ENCODE results near the gene HSPG2. TPM values are rescaled to one million over a fixed set of nuclear protein-coding genes. Genes with fewer than 3 reads are reported as not detected.

Gene HSPG2
- total and polyA plus RNA-seq, 9 of the 15 experiments (the other 6 are each of a cell fraction or from before 2014, with no cell fraction given): 0.14 to 160 (median 15.7) TPM

GRCh38 chr1:21919520-21919919 lies 17.6 kb downstream of the HSPG2 start (continued):
- TF ChIP-seq NR2C1 (IDR thresholded peaks at IDR 0.05): no peak
- TF ChIP-seq NR2C1 (tag; IDR thresholded peaks at IDR 0.05): no peak
- no peak for TF ChIP-seq ZMIZ1 (IDR thresholded peaks at IDR 0.05; ENCODE audit: low read depth in 2 of 2, low read length in 2 of 2)
- TF ChIP-seq SMARCC2 (IDR thresholded peaks at IDR 0.05; ENCODE audit: low read depth): peak; percentile 65; the same call in 1 of the 2 replicates
- TF ChIP-seq GATA2 (CRISPR knock-in tag; IDR thresholded peaks at IDR 0.05): peak; percentile 62
- TF ChIP-seq NR3C1 (CRISPR knock-in tag; IDR thresholded peaks at IDR 0.05): no peak
- TF ChIP-seq BMI1 (IDR thresholded peaks at IDR 0.05; ENCODE audit: low read length): no peak
- TF ChIP-seq ZNF184 (CRISPR knock-in tag; IDR thresholded peaks at IDR 0.05): no peak
- no peak for TF ChIP-seq SMAD3 (CRISPR knock-in tag; conservative IDR thresholded peaks at IDR 0.05)
- TF ChIP-seq KLF16 (IDR thresholded peaks at IDR 0.05): no peak
- no peak for TF ChIP-seq CBX8 (IDR thresholded peaks at IDR 0.05; ENCODE audit: borderline replicate concordance, extremely low read depth, low read depth, low read length, poor library complexity, severe bottlenecking)
- TF ChIP-seq, protein P1, sequence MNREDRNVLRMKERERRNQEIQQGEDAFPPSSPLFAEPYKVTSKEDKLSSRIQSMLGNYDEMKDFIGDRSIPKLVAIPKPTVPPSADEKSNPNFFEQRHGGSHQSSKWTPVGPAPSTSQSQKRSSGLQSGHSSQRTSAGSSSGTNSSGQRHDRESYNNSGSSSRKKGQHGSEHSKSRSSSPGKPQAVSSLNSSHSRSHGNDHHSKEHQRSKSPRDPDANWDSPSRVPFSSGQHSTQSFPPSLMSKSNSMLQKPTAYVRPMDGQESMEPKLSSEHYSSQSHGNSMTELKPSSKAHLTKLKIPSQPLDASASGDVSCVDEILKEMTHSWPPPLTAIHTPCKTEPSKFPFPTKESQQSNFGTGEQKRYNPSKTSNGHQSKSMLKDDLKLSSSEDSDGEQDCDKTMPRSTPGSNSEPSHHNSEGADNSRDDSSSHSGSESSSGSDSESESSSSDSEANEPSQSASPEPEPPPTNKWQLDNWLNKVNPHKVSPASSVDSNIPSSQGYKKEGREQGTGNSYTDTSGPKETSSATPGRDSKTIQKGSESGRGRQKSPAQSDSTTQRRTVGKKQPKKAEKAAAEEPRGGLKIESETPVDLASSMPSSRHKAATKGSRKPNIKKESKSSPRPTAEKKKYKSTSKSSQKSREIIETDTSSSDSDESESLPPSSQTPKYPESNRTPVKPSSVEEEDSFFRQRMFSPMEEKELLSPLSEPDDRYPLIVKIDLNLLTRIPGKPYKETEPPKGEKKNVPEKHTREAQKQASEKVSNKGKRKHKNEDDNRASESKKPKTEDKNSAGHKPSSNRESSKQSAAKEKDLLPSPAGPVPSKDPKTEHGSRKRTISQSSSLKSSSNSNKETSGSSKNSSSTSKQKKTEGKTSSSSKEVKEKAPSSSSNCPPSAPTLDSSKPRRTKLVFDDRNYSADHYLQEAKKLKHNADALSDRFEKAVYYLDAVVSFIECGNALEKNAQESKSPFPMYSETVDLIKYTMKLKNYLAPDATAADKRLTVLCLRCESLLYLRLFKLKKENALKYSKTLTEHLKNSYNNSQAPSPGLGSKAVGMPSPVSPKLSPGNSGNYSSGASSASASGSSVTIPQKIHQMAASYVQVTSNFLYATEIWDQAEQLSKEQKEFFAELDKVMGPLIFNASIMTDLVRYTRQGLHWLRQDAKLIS (CRISPR knock-in tag; IDR thresholded peaks at IDR 0.05): no peak
- TF ChIP-seq EP400 (IDR thresholded peaks at IDR 0.05): no peak
- 0 out of 2 replicates have a peak, but pooled peaks have one; percentile 41 for TF ChIP-seq MAFG (tag; conservative IDR thresholded peaks at IDR 0.05)
- no peak for TF ChIP-seq ZNF12 (CRISPR knock-in tag; IDR thresholded peaks at IDR 0.05)
- no peak for TF ChIP-seq ZNF347 (CRISPR knock-in tag; IDR thresholded peaks at IDR 0.05; ENCODE audit: low read depth)
